AG08395 (cell line): ENCODE results near the gene DPM3.
A peak's percentile ranks its signal among the peaks of the same experiment; 100 is the strongest.
"Not testable (repeated sequence)": the region's sequence is repeated elsewhere in the genome, so short reads cannot be mapped to it uniquely, and the experiment has no call there.

Source experiments
- DNase-seq: peaks from one replicate; pipeline ENCODE4 v3.0.0; 2012; ENCODE audit warnings: mixed read lengths, low spot score

Gene DPM3, protein sequence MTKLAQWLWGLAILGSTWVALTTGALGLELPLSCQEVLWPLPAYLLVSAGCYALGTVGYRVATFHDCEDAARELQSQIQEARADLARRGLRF

DNA sequence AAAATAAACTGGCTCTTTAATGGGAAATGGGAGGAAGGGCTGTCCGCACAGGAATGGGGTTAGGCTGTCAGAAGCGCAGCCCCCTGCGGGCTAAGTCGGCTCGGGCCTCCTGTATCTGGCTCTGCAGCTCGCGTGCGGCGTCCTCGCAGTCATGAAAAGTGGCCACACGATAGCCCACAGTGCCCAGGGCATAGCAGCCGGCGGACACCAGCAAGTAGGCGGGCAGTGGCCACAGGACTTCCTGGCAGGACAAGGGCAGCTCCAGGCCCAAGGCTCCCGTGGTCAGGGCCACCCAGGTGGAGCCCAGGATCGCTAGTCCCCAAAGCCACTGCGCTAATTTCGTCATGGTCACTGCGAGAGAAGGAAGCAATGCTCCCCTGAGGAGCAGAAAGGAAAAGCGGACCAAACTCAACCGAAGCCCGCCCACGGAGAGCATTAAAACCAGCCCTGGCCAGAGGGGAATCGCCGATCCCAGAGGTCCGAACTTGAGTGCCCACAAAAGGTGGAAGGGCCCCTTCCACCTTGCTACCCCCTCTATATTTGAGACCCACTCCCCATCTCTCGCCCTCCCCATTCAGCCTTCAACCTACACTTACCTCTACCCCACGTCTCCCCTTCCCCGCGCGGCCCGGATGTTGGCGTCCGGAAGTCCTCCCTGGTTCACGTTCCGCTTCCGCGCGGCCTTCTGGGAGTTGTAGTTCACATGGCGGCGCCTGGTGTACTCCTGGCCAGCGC, at the start of gene DPM3:
Gene DPM3 (minus strand): TSS at position 637 of the 735 bp plus-strand sequence. CDS start 291 bp downstream, at position 346.
- DNase-seq = peak; percentile 82

DNA sequence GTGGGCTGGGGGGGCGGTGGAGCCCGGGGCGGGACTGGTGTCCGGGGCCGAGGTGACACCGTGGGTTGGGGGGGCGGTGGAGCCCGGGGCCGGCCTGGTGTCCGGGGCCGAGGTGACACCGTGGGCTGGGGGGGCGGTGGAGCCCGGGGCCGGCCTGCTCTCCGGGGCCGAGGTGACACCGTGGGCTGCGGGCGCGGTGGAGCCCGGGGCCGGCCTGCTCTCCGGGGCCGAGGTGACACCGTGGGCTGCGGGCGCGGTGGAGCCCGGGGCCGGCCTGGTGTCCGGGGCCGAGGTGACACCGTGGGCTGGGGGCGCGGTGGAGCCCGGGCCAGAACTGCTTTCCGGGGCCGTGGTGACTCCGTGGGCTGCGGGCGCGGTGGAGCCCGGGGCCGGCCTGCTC, 49.6 kb upstream of the DPM3 start:
- DNase-seq = not testable (repeated sequence)

DNA sequence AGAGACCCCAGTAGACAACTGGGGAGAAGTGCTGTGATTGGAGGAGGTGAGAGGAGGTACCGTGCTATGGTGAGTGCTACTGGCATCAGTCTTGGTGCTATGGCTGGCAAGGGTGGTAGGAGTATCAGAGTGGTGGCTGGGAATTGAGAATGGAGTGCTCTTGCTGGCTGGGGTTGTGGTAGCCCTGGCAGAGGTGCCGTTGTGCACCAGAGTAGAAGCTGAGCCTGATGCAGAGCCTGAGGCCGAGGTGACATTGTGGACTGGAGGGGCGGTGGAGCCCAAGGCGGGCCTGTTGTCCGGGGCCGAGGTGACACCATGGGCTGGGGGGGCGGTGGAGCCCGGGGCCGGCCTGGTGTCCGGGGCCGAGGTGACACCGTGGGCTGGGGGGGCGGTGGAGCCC, 47.9 kb upstream of the DPM3 start:
- DNase-seq = no peak

DNA sequence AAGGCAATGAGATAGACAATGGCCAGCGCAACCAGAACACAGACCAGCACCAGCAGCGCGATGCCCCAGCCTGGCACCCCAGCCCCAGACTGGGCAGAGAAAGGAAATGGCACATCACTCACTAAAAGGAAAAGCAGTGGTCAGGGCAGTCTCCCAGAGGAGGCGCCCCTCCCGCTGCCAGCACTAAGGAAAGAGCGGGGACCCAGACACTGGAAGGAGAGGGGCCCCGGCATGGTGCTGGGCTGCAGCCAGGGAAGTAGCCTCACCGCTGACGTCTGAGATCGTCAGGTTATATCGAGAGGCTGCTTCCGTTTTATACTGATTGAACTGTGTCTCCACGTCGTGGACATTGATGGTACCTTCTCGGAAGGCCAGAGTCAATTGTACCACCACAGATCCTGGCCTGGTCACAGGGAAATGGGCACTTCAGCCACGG, 47.1 kb upstream of the DPM3 start:
- no peak for DNase-seq

DNA sequence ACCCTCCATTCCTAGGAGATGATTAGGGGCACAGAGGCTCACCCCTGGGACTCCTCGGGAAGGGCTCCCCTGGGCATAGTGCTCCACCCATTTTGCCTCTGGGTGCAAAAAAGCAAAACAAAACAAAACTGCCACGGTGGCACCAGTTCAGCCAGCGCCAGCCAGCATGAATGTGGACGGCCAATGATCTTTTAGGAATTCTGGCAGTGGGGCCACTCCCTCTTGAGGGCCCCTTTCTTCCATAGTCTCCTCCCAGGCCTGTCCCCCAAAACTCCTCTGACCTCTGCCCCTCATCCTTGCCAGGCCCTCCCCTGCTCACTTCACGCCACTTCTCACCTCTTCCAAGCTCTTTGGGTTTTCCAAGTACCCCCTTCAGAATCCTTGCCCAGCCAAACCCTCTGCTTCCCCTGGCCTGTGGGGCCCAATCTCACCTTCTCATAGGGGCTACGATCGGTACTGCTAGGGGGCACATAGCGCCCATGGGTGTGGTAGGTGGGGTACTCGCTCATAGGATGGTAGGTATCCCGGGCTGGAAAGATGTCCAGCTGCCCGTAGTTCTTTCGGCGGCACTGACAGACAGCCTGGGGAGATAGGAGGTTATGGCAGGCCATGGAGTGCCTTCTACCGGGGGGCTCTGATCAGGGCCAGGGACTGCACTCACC, 46.6 kb upstream of the DPM3 start:
- DNase-seq = no peak

DNA sequence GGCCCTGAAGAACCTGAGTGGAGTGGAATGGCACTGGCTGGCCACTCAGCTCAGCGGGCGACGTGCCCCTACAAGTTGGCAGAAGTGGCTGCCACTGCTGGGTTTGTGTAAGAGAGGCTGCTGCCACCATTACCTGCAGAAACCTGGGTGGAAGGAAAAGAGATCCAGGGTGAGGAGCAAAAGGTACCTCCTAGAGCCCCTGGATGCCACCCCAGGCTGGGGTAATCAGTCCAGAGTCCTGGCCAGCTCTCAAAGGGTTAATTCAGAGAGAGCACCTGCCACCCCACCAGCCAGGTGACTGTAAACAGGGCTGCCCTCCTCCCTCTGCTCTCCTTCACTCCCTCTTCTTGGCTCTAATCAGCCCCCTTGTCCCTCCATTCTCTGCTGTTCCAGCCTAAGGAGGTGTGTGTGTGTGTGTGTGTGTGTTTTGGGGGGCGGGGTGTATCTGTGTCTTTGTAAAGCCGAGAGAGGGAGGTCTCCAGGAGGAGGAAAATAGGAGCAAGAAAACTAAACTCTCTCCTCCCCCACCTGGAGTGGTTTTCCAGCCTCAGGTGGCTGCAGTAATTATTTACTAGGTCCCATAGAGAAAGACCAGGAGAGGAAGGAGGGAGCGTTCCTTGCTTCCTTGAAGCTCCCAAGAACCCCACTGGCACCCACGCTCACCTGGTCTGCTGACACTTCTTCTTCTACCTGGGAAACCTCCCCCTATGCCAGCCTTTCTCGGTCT, 45.9 kb upstream of the DPM3 start:
- DNase-seq = no peak

DNA sequence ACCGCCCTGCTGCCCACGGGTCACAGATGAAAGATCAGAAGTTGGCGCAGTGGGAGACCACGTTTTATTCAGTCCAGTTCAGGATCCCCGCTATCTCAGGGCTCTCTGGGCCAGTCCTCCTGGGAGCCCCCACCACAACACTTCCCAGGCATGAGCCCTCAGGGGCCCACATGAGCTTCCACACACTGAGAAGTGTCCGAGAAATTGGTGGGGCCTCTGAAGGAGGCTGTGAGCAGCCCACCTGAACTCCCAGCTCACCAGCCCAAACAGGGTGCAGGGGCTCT, 45.4 kb upstream of the DPM3 start:
- DNase-seq = no peak

DNA sequence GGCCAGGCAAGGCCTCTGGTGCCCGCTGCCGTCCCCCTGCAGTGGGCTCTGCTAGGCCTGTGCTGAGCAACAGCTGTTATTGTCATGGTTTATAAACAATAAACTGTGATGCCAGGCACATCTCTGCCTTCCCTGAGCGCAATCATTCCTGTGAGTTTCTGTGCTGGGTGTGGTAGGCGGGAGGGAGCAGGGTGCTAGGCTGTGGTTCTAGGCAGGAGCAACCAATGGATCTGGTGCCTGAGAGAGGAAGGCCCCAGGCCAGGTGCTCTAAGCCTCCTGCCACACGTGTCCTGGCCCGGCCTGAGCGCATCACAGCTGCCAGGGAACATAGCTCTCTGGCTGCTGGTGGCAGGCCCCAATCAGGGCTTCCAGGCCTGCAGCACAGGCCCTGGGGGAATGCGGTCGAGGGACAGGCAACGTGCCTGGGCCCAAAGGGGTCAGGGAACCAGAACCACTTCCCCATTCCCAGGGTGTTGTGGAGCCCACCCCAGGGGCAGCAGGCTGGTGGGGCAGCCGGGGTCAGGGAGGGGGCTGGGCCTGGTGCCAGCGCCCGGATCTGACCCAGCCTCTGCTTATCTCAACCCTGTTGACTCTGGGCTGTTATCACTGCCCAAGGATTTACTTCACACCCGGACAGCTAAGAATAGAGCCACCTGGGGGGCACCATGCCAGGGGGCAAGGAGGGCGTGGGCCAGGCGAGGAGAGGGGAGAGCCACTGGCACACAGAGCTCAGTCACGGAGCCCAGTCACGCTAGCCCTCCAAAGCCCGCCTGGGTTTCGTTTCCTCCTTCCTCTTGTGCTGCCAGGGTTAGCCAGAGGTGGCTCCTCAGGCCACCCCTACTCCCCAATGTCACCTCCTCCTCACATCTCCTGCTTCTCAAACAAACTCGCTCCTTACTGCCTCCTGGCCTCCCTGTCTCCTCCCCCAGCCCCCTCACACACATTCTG, 44.8 kb upstream of the DPM3 start:
- no peak for DNase-seq

DNA sequence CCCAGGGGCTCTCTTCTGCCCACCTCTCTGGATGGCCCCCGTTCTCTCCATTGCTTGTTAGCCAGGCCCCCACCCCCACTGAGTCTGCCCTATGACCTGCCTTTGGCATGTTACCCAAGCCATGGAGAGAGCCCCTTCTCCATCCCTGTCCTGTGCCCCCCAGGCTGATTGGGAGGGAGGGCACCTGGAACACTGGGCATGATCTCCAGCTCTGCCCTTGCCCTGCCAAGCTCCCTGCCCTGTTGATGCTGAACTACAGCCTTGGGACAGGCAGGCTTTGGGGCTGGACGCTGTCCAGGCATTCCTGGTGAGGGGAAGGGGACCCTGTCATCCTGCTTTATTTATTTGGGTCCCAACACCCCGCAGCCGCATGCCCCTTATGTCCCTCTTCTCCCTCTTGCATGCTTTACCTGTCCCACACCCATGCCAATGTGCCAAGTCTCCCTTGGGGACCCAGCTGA, 44.0 kb upstream of the DPM3 start:
- no peak for DNase-seq

DNA sequence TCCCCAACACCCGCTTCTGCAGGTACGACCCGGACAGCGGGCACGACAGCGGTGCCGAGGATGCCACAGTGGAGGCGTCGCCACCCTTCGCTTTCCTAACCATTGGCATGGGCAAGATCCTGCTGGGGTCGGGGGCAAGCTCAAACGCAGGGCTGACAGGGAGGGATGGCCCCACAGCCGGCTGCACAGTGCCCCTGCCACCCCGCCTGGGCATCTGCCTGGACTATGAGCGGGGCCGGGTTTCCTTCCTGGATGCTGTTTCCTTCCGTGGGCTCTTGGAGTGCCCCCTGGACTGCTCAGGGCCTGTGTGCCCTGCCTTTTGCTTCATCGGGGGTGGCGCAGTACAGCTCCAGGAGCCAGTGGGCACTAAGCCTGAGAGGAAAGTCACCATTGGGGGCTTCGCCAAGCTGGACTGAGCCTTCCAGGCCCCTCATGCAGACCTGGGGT, 43.5 kb upstream of the DPM3 start:
- no peak for DNase-seq

DNA sequence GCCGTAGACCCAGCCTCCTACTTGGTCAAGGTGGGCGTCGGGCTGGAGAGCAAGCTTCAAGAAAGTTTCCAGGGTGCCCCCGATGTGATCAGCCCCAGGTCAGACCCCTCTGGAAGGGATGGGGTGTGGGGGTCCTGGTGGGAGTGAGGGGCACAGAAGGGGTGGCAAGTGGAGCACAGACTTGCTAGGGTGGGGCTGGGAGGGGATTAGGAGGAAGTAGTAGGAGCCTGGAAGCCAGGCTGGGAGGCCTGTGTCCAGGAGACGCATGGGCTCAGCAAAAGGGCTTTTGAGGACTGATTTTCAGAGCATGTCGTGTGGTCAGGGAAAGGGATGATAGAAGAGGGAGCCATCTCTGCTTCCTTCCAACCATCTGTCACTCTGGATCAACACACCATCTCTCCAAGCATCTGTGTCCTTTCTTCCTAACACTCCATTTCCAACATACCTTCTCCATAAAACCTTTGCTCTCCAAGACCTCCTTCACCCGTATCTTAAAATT, 41.8 kb upstream of the DPM3 start:
- DNase-seq = no peak

DNA sequence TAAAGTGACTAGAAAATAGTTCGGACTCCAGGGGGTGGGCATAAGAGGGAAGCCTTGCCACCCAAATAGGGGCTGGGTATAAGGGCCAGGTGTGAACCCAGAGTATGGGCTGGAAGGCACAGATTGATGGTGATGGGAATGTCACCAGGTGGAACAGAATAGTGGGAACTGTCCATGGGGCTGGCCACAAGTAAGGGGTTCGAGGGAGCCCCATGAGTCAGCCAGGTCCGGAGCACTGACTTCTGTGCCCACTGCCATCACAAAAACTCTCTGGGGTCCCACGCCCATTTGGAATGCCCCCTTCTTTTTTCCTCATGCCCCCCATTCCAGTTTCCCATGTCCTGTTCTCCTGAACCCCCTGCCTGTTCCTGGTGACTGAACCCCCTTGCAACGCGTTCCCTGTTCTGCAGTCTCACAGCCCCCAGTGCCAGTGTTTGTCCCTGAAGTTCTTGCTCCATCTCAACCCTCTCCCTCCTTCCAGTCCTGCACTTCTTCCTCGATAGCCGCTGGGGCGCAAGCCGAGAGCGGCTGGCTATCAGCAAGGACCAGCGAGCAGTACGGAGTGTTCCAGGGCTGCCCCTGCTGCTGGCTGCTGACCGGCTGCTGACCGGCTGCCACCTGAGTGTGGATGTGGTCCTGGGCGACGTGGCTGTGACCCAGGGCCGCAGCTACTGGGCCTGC, 41.2 kb upstream of the DPM3 start:
- no peak for DNase-seq

DNA sequence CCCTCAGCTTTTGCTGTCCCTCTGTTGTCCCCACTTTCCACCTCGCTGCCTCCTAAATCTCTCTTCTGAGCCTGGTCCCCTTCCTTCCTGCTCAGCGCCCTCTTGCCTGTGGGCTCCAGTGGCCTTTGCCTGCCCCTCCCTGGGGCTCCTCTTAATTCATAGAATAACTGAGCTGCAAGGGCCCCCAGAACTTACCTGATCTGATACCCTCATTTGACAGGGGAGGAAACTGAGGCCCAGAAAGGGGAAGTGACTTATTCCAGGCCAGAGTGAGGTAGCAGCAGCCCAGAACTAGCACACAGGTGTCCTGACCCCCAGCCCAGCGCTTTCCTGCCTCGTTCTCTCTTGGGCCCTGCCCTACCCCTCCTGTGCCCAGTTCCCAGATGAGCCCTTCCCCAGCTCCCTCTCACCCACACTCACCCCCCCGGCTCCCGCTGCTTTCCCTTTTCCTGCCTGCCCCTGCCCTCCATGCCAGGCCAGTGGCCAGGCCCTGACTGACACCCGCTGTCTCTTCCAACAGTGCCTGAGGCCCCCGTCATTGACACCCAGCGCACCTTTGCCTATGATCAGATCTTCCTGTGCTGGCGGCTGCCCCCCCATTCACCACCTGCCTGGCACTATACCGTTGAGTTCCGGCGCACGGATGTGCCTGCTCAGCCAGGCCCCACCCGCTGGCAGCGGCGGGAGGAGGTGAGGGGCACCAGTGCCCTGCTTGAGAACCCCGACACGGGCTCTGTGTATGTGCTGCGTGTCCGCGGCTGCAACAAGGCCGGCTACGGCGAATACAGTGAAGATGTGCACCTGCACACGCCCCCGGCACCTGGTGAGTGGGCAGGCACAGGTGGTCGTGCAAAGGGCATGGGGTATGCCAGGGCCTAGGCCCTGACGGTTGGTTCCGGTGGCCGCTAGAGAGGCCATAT, 39.0 kb upstream of the DPM3 start:
- no peak for DNase-seq

DNA sequence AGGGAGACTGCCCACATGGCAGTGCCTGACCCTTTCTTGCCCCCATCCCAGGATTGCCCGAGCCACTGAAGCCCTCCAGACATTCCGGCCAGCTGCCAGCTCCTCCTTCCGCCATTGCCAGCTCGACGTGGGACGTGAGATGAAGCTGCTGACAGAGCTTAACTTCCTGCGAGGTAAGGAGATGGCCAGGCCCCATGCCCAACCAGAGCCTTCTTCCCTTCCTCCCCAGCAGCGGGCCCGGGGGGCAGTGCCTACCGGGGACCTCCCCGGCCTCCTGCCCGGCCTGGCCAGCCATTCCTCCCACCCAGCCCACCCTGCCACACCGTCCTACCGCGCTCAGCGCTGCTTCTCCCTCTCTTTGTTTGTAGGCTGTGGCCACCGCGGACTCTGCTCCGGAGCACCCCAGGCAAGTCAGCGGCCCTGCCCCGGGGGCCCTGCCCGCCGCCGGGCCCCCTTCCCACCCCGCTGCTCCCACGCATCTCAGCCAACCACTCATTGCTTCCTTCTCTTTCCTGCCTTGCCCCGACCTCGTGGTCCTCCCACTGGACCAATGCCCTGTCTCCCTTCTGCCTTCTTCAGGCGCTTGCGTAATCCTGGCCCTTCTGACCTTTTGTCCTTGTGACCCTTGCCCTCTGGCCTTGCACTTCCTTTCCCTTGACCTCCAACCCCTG, 38.2 kb upstream of the DPM3 start:
- no peak for DNase-seq

DNA sequence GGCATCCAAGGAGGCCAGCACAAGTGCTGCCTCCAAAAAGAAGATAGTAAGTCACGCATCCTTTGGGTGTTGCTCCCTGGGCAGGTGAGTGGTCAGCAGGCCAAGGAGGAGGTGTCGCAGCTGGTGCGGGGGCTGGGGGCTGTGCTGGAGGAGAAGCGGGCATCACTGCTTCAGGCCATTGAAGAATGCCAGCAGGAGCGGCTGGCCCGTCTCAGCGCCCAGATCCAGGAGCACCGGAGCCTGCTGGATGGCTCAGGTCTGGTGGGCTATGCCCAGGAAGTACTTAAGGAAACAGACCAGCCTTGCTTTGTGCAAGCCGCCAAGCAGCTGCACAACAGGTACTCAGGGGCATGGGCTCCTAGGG, 37.6 kb upstream of the DPM3 start:
- no peak for DNase-seq

DNA sequence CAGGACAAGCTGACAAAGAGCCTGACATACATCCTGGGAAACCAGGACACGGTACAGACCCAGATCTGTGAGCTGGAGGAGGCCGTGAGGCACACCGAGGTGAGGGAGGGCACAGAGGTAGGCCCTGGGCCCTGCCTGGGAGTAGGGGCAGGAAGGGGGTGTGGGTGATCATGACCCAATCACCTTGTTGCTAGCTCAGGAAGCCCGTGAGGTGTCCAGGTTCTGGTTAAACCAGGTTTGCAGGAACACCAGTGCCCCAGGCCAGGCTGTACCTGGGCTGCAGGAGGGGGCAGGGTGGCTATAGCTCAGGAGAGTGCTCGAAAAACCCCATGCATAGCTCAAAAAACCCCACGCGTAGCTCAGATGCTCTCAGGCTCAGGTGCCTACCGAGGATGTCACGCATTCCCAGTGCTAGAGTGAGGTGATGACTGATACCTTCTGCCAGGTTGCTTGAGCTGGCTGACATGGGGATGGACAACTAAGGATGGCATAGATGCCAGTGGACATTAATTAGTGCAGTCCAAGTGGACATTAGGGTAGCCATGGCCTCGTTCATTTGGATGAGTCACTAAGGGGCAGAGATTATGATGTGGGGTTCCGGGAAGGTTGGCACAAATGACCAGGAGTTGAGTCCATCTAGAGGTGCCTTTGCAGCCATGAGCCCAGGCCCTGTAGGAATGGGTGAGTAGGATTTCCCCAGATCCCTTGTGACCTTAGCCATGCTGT, 37.0 kb upstream of the DPM3 start:
- DNase-seq = no peak

DNA sequence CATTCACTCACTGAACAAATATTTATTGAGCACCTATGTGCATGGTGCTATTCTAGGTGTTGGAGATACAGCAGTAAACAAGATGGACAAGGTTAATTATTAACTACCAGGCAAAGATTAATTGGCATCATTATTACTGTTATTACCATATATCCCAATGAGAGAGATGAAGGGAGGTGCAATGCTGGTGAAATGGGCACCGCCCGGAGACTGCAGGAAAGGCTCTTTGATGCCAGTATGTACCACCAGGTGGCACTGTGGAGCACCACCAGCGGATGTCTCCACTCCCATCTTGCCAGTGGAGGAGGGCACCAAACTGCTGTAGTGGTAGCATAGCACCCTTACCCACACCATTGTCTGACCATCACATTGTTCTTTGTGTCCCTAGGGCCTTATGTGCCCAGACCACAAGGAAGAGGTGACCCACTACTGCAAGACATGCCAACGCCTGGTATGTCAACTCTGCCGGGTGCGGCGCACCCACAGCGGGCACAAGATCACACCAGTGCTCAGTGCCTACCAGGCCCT, 36.3 kb upstream of the DPM3 start:
- peak; percentile 95 for DNase-seq

DNA sequence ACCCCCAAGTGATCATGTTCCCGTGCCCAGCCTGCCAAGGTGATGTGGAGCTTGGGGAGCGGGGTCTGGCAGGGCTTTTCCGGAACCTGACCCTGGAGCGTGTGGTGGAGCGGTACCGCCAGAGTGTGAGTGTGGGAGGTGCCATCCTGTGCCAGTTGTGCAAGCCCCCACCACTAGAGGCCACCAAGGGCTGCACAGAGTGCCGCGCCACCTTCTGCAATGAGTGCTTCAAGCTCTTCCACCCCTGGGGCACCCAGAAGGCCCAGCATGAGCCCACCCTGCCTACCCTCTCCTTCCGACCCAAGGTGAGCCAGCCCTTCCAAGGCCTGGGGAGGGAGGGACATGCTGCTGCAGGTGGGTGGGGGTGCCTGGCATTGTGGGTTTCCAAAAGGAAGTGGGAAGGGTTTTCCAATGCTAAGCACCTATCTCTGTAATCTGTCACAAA, 35.6 kb upstream of the DPM3 start:
- no peak for DNase-seq
